ENCODE data around the gene GDA.
"Not testable (repeated sequence)": the region's sequence is repeated elsewhere in the genome, so short reads cannot be mapped to it uniquely, and the experiment has no call there.

The GDA gene

GRCh38 chr9:72290311-72290710 lies 141.1 kb downstream of the GDA start:
- DNase-seq: no peak

GRCh38 chr9:72291576-72291975 lies 142.3 kb downstream of the GDA start:
- DNase-seq: not testable (repeated sequence)

GRCh38 chr9:72292256-72292682 lies 143.0 kb downstream of the GDA start:
- peak; percentile 85 for DNase-seq

- DNase-seq: peak; percentile 89
Observed at GRCh38 chr9:72292874-72293607, 143.8 kb downstream of the GDA start.

GRCh38 chr9:72294936-72295335 lies 145.7 kb downstream of the GDA start:
- DNase-seq: peak; percentile 21

GRCh38 chr9:72297516-72297915 lies 148.3 kb downstream of the GDA start:
- DNase-seq: no peak

GRCh38 chr9:72299017-72299603 lies 149.9 kb downstream of the GDA start:
- no peak for DNase-seq

- peak; percentile 13 for DNase-seq
Observed at GRCh38 chr9:72300873-72301272, 151.6 kb downstream of the GDA start.

All from OCI-M1 (cell line).